Central memory CD8-positive, alpha-beta T cell (primary cell): ENCODE results near the gene TANC2.
A peak's percentile ranks its signal among the peaks of the same experiment; 100 is the strongest.

Experiments used
- ATAC-seq: fragments of 150-1000 bp; cut with Tn5 transposase; replicated peaks from 2 replicates; pipeline ENCODE4 v1.10.0; 2022; ENCODE audit warnings: mild to moderate bottlenecking, moderate FRiP score, moderate number of reproducible peaks; ENCODE audit not compliant: poor library complexity, severe bottlenecking; ENCODE audit errors: extremely low read depth
- DNase-seq, 2 donors: peaks; one replicate each; pipeline ENCODE4 v3.0.0; 2021; ENCODE audit warnings: low spot score in 2 of 2
- H3K27ac Mint-ChIP-seq: one replicate; pipeline ENCODE4 v1.8.0; 2022; ENCODE audit warnings: low read depth, mild to moderate bottlenecking, moderate library complexity, mixed read lengths
- H3K27me3 Mint-ChIP-seq: one replicate; pipeline ENCODE4 v1.8.0; 2022; ENCODE audit warnings: mixed read lengths
- H3K36me3 Mint-ChIP-seq: one replicate; pipeline ENCODE4 v1.8.0; 2022; ENCODE audit warnings: mild to moderate bottlenecking, moderate library complexity, mixed read lengths; ENCODE audit not compliant: insufficient read depth
- H3K4me1 Mint-ChIP-seq: one replicate; pipeline ENCODE4 v1.8.0; 2022; ENCODE audit warnings: mixed read lengths
- H3K4me3 Mint-ChIP-seq: one replicate; pipeline ENCODE4 v1.8.0; 2022; ENCODE audit warnings: mild to moderate bottlenecking, moderate library complexity, mixed read lengths
- H3K9me3 Mint-ChIP-seq: one replicate; pipeline ENCODE4 v1.8.0; 2022; ENCODE audit warnings: mixed read lengths

Gene TANC2

DNA sequence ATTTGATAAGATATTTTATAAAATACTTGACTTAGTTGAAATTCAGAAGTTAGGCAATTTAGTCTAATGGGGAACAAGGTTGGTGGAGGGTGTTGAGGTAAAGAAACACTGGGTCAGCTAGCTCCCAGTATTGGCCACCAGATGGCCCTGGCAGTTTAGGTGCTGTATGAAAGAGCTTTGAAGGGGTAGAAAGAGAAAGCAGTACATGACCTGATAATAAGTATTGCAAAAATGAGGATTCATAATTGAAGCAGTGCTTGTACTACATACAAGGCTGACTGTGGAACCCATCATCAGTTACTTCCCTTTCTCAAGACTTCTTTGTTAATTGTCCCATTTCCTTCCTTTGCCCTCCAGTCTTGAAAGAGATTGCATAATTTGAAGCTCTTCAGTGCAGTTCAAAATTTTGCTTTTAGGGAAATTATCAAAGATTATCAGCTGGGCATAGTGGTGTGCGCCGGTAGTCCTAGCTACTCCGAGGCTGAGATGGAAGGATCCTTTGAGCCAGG is 29.4 kb downstream of the TANC2 start:
- Mint-ChIP-seq H3K27ac (no peak overlapping the region), H3K4me1 (no peaks in the 10 kb centered on the region), H3K9me3 (no peaks in the 10 kb centered on the region), H3K4me3 (no peak overlapping the region), H3K27me3 (no peaks in the 10 kb centered on the region), H3K36me3 (no peaks in the 10 kb centered on the region)
- ATAC-seq (peak; percentile 32), DNase-seq (no peak)

DNA sequence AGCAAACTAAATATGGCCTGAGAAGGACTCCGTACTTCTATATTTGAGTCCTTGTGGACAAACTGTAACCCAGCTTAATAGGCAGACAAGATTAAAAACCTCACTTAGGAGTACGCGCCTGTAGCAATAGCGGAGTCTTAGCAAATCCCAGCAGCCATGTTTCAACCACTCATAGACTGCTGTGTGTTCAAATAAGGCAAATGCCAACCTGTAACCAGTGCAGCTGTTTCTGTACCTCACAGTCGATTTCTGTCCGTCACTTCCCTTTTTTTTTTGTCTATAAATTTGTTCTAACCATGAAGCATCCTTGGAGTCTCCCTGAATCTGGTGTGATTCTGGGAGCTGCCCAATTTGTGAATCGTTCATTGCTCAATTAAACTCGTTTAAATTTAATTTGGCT is 30.2 kb downstream of the TANC2 start:
- no peak overlapping the region for H3K27ac Mint-ChIP-seq
- H3K4me1 Mint-ChIP-seq = no peaks in the 10 kb centered on the region
- no peaks in the 10 kb centered on the region for H3K36me3 Mint-ChIP-seq
- ATAC-seq = no peak
- no peak overlapping the region for H3K4me3 Mint-ChIP-seq
- H3K27me3 Mint-ChIP-seq = no peaks in the 10 kb centered on the region
- no peak for DNase-seq
- H3K9me3 Mint-ChIP-seq = no peaks in the 10 kb centered on the region

DNA sequence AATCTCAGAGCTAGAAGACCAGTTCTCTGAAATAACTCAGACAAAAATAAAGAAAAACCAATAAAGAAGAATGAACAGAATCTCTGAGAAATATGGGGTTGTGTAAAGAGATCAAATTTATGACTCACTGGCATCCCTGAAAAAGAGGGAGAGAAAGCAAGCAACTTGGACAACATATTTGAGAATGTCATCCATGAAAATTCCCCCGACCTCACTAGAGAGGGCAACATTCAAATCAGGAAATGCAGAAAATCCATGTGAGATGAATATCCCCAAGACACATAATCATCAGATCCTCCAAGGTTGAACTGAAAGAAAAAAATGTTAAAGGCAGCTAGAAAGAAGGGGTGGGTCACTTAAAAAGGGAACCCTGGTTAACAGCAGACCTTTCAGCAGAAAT is 32.1 kb downstream of the TANC2 start:
- Mint-ChIP-seq H3K27me3 (no peaks in the 10 kb centered on the region), H3K4me1 (no peaks in the 10 kb centered on the region), H3K27ac (no peak overlapping the region), H3K4me3 (no peak overlapping the region), H3K9me3 (no peaks in the 10 kb centered on the region), H3K36me3 (no peaks in the 10 kb centered on the region)
- ATAC-seq (no peak), DNase-seq (no peak)

DNA sequence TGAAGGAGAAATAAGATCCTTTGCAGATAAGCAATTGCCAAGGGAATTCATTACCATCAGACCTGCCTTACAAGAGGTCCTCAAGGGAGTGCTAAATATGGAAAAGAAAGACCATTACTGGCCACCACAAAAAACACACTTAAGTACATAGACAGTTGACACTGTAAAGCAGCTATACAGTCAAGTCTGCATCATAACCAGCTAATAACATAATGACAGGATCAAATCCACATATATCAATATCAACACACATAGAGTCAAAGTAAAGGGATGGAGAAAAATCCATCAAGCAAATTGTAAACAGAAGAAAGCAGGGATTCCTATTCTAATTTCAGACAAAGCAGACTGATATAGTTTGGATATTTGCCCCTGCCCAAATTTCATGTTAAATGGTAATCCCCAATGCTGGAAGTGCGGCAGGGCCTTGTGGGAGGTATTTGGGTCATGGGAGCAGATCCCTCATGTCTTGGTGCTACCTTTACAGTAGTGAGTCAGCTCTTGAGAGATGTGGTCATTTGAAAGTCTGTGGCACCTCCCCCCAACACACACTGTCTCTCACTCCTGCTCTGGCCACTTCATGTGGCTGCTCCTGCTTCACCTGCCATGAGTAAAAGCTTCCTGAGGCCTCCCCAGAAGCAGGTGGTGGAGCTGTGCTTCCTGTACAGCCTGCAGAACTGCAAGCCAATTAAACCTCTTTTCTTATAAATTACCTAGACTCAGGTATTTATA is 32.8 kb downstream of the TANC2 start:
- no peaks in the 10 kb centered on the region for H3K27me3 Mint-ChIP-seq
- no peaks in the 10 kb centered on the region for H3K9me3 Mint-ChIP-seq
- H3K36me3 Mint-ChIP-seq = no peaks in the 10 kb centered on the region
- DNase-seq (no peak), ATAC-seq (no peak)
- H3K4me3 Mint-ChIP-seq = no peak overlapping the region
- H3K4me1 Mint-ChIP-seq = no peaks in the 10 kb centered on the region
- no peak overlapping the region for H3K27ac Mint-ChIP-seq

DNA sequence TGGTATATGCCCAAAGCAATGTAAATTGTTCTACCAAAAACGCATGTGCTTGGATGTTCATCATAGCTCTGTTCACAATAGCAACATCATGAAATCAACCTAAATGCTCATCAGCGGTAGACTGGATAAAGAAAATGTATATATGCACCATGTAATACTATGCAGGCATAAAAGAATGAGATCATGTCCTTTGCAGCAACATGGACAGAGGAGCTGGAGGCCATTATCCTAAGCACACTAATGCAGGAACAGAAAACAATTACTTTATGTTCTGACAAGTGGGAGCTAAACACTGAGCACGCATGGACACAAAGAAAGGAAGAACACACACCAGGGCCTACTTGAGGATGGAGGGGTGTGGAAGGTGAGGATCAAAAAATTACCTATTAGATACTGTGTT is 33.7 kb downstream of the TANC2 start:
- no peak for DNase-seq
- Mint-ChIP-seq H3K4me1 (no peaks in the 10 kb centered on the region), H3K9me3 (no peaks in the 10 kb centered on the region), H3K27me3 (no peaks in the 10 kb centered on the region), H3K27ac (no peak overlapping the region), H3K4me3 (no peak overlapping the region), H3K36me3 (peaks cover 2% of the 10 kb centered on the region)
- ATAC-seq = no peak

DNA sequence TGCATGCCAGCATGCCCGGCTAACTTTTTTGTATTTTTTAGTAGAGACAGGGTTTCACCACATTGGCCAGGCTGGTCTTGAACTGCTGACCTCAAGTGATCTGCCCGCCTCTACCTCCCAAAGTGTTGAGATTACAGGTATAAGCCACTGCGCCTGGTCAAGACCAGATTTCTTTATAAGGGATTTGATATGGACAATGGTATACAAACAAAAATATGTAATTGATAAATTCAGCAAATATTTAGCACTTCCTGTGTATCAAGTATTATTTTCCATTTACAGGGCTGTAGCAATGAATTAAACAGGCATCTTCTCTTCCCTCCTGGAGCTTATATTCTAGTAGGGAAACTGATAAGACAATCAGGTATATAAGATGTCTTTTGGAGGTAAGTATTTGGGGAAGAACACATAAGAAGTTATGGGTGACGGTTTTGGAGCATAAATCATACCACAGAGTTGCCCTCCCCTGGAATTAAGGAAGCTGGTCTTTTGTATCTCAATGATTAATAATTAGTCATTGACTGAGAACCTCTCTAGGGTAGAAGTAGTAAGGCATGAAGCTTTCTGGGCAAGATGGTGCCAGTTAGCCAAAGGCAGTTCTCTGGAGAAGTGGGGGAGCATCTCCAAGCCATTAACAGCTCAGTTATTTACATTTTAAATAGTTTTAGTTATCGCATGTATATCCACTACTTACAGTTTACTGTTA is 35.8 kb downstream of the TANC2 start:
- H3K4me3 Mint-ChIP-seq = no peak overlapping the region
- no peak for ATAC-seq
- H3K27me3 Mint-ChIP-seq = peaks cover 6% of the 10 kb centered on the region
- H3K4me1 Mint-ChIP-seq = peaks cover 6% of the 10 kb centered on the region
- no peak for DNase-seq
- no peak overlapping the region for H3K27ac Mint-ChIP-seq
- H3K36me3 Mint-ChIP-seq = peaks cover 2% of the 10 kb centered on the region
- H3K9me3 Mint-ChIP-seq = no peaks in the 10 kb centered on the region

DNA sequence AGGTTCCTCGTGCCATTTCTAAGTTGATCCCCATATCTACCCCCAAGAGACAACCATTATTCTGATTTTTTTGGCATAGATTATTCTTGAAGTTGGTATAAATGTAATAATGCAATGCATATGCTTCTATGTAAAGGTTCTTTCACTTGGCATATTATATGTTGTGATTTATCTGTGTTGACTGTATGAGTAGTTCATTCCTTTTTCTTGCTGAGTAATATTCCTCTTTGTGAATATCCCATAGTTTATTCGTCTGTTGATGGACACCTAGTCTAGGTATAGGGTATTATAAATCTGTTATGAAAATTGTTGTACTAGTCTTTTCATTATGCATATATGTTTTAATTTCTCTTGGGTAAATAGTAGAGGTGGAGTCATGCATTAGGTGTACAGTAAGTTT is 36.6 kb downstream of the TANC2 start:
- DNase-seq = no peak
- Mint-ChIP-seq H3K4me3 (no peak overlapping the region), H3K36me3 (peaks cover 2% of the 10 kb centered on the region), H3K27me3 (peaks cover 6% of the 10 kb centered on the region), H3K9me3 (no peaks in the 10 kb centered on the region), H3K4me1 (peaks cover 6% of the 10 kb centered on the region), H3K27ac (no peak overlapping the region)
- ATAC-seq = no peak

DNA sequence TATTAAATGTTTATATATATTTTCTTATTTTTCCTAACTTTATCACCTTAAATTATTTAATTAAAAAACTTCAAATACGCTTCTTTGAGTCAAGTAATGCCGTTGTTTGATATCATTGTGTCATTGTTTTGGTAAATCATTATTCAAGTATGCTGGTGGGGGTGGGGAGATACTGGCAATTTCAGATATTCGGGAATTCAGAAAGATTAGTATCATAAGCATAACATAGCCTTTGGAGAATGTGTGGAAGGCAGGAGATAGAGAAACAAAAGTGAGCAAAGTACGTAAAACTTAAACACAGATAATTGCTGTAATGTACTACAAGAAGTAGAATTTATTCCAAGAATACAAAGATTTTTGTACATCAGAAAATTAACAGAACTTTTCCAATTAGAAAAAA is 49.8 kb downstream of the TANC2 start:
- Mint-ChIP-seq H3K27ac (no peak overlapping the region), H3K4me1 (no peaks in the 10 kb centered on the region), H3K27me3 (no peaks in the 10 kb centered on the region), H3K9me3 (peaks cover 6% of the 10 kb centered on the region), H3K36me3 (peaks cover 2% of the 10 kb centered on the region), H3K4me3 (no peak overlapping the region)
- ATAC-seq (no peak), DNase-seq (no peak)
